Thymus (tissue), 11 donors: Measurements from ENCODE around the gene PAFAH1B1. TPM values are rescaled to one million over a fixed set of nuclear protein-coding genes. Genes with fewer than 3 reads are reported as not detected.

Experiments
- DNase-seq, 9 donors: peaks; one replicate each; pipeline ENCODE4 v3.0.0-alpha.2; 2013; ENCODE audit warnings: low spot score in 9 of 9, low read depth in 6 of 9, missing footprints in 1 of 9
- H3K27ac ChIP-seq, 2 donors: one replicate each; pipeline ENCODE4 v1.5.1; 2013; ENCODE audit warnings: control low read depth in 1 of 2, low read depth in 1 of 2, low read length in 1 of 2, mild to moderate bottlenecking in 1 of 2, moderate library complexity in 1 of 2
- H3K27me3 ChIP-seq, 2 donors: one replicate each; pipeline ENCODE4 v1.5.1; 2013; ENCODE audit warnings: low read length in 1 of 2; ENCODE audit not compliant: control insufficient read depth in 2 of 2, insufficient read depth in 1 of 2
- H3K36me3 ChIP-seq, 2 donors: one replicate each; pipeline ENCODE4 v1.5.1; 2013; ENCODE audit warnings: low read length in 1 of 2, mild to moderate bottlenecking in 1 of 2, moderate library complexity in 1 of 2; ENCODE audit not compliant: control insufficient read depth in 2 of 2, insufficient read depth in 2 of 2
- H3K4me1 ChIP-seq, 2 donors: one replicate each; pipeline ENCODE4 v1.5.1; 2013; ENCODE audit warnings: low read length in 2 of 2; ENCODE audit not compliant: control insufficient read depth in 2 of 2, insufficient read depth in 2 of 2
- H3K4me3 ChIP-seq, 2 donors: one replicate each; pipeline ENCODE4 v1.5.1; 2013; ENCODE audit warnings: low read length in 2 of 2, control low read depth in 1 of 2, mild to moderate bottlenecking in 1 of 2
- H3K9me3 ChIP-seq, 2 donors: one replicate each; pipeline ENCODE4 v1.5.1; 2013; ENCODE audit warnings: low read length in 1 of 2, mild to moderate bottlenecking in 1 of 2; ENCODE audit not compliant: control insufficient read depth in 2 of 2, insufficient read depth in 1 of 2
- WGBS: extraction: QIAGEN DNeasy Blood & Tissue Kit; methylation state at CpG from one replicate; pipeline ENCODE4 v1.1.7; 2013; 5-methylcytosine and 5-hydroxymethylcytosine counted together
- polyA plus RNA-seq: library from polyadenylated mRNA; stranded (reverse); fragments of 200-250 nt; gene quantifications from one replicate; pipeline ENCODE4 v1.2.3, GENCODE V29; 2013
- total RNA-seq: library from RNA; stranded (reverse); fragments of 120-200 nt; gene quantifications from one replicate; pipeline ENCODE4 v1.2.4, GENCODE V29; 2013
- donor health status: healthy.

Gene PAFAH1B1
- total and polyA plus RNA-seq, 2 donors = 52.1 to 52.2 TPM

DNA sequence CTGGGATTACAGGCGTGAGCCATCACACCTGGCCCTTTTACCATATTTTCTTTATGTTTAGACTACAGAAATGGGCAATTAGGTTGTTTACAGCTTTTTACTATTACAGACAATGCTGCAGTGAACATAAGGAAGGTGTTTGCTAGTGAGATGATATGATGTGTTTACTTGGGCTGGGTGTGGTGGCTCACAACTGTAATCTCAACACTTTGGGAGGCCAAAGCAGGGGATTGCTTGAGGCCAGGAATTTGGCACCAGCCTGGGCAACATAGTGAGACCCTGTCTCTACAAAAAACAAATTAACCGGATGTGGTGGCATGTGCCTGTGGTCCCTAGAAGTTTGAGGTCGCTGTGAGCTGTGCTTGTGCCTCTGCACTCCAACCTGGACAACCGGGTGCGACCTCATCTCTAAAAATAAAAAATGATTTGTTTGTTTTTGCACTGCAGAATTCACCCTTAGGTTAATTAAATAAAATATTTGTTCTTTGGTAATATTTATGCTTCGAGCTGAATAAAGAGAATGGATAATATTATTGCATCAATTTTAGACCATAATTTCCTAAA is 15.0 kb downstream of the PAFAH1B1 start:
- H3K4me1 ChIP-seq = no peaks in the 10 kb centered on the region
- H3K36me3 ChIP-seq = peaks cover 6 to 21% of the 10 kb centered on the region in 2 donors
- WGBS = 91% methylated on average over 6 of the region's 6 CpGs
- H3K27me3 ChIP-seq = no peaks in the 10 kb centered on the region
- H3K4me3 ChIP-seq = no peak overlapping the region
- DNase-seq = no peak
- no peaks in the 10 kb centered on the region for H3K9me3 ChIP-seq
- no peak overlapping the region for H3K27ac ChIP-seq

GRCh38 chr17:2609091-2609490 is 15.6 kb downstream of the PAFAH1B1 start:
- DNase-seq = no peak
- H3K4me3 ChIP-seq = no peak overlapping the region
- H3K36me3 ChIP-seq = peaks cover 6 to 22% of the 10 kb centered on the region in 2 donors
- no peak overlapping the region for H3K27ac ChIP-seq
- no peaks in the 10 kb centered on the region for H3K27me3 ChIP-seq
- WGBS = 98% methylated on average over 7 of the region's 7 CpGs
- H3K4me1 ChIP-seq = no peaks in the 10 kb centered on the region
- H3K9me3 ChIP-seq = no peaks in the 10 kb centered on the region

GRCh38 chr17:2610195-2611175 is 17.0 kb downstream of the PAFAH1B1 start:
- Histone ChIP-seq H3K4me1 (no peaks in the 10 kb centered on the region), H3K27me3 (no peaks in the 10 kb centered on the region), H3K27ac (no peak overlapping the region), H3K4me3 (no peak overlapping the region), H3K9me3 (no peaks in the 10 kb centered on the region), H3K36me3 (peaks cover 0 to 15% of the 10 kb centered on the region in 2 donors)
- 95% methylated on average over 3 of the region's 3 CpGs for WGBS
- DNase-seq = no peak

- WGBS = 95% methylated on average over 7 of the region's 7 CpGs
- H3K4me1 ChIP-seq = no peaks in the 10 kb centered on the region
Measured at GRCh38 chr17:2611627-2612026, 18.2 kb downstream of the PAFAH1B1 start.

GRCh38 chr17:2612630-2613029 is 19.2 kb downstream of the PAFAH1B1 start:
- WGBS = 98% methylated on average over 7 of the region's 7 CpGs
- H3K27me3 ChIP-seq = no peaks in the 10 kb centered on the region
- no peaks in the 10 kb centered on the region for H3K4me1 ChIP-seq

More at GRCh38 chr17:2611627-2612026, 18.2 kb downstream of the PAFAH1B1 start:
- no peak overlapping the region for H3K27ac ChIP-seq
- H3K27me3 ChIP-seq = no peaks in the 10 kb centered on the region
- no peak for DNase-seq
- no peak overlapping the region for H3K4me3 ChIP-seq
- H3K9me3 ChIP-seq = no peaks in the 10 kb centered on the region
- H3K36me3 ChIP-seq = peaks cover 0 to 15% of the 10 kb centered on the region in 2 donors

GRCh38 chr17:2613089-2613808 is 19.8 kb downstream of the PAFAH1B1 start:
- Histone ChIP-seq H3K4me1 (no peaks in the 10 kb centered on the region), H3K4me3 (no peak overlapping the region), H3K27ac (no peak overlapping the region), H3K36me3 (peaks cover 0 to 17% of the 10 kb centered on the region in 2 donors), H3K9me3 (no peaks in the 10 kb centered on the region), H3K27me3 (no peaks in the 10 kb centered on the region)
- no peak for DNase-seq
- WGBS = 96% methylated on average over 17 of the region's 17 CpGs

More at GRCh38 chr17:2612630-2613029, 19.2 kb downstream of the PAFAH1B1 start:
- peaks cover 0 to 18% of the 10 kb centered on the region in 2 donors for H3K36me3 ChIP-seq
- no peaks in the 10 kb centered on the region for H3K9me3 ChIP-seq
- no peak overlapping the region for H3K4me3 ChIP-seq
- no peak overlapping the region for H3K27ac ChIP-seq
- DNase-seq = no peak

DNA sequence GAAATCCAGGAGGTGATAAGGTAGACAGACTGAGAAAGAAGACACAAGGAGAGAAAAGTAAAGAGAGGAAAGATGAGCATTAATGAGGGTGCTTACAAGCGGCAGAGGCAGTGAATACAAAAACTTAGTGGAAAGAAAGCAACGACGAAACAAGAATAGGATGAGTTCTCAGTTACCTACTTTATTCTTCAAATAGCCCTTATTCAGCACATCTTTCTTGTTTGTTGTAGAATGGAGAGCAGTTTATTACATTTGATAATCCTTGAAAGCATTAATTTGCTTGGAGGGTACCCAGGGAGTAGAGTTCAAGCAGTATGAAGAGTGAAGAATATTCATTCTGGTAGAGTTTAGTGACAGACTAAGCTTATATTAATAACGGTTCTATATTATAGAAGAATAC is 22.4 kb downstream of the PAFAH1B1 start:
- no peak overlapping the region for H3K4me3 ChIP-seq
- H3K36me3 ChIP-seq = peaks cover 0 to 13% of the 10 kb centered on the region in 2 donors
- no peaks in the 10 kb centered on the region for H3K9me3 ChIP-seq
- DNase-seq = no peak
- H3K27ac ChIP-seq = no peak overlapping the region
- no peaks in the 10 kb centered on the region for H3K27me3 ChIP-seq
- no peaks in the 10 kb centered on the region for H3K4me1 ChIP-seq
- WGBS = 96% methylated on average over 4 of the region's 4 CpGs

DNA sequence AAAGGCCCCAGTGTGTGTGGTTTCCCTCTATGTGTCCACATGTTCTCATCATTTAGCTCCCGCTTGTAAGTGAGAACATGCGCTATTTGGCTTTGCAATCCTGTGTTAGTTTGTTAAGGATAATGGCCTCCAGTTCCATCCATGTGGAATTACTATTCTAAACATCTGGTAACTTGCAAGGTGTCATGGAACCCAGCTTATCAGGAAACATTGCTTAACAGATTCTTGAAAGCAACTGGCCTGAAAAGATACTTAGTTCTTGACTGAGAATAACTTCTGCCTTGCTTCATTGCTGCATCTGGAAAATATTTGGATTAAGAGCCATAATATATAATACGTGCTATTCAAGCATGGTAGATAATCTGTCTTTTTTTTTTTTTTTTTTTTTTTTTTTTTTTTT is 27.8 kb downstream of the PAFAH1B1 start:
- Histone ChIP-seq H3K27me3 (no peaks in the 10 kb centered on the region), H3K4me1 (no peaks in the 10 kb centered on the region), H3K9me3 (peaks cover 0 to 7% of the 10 kb centered on the region in 2 donors), H3K27ac (no peak overlapping the region), H3K36me3 (peaks cover 12 to 16% of the 10 kb centered on the region in 2 donors), H3K4me3 (no peak overlapping the region)
- no peak for DNase-seq
- 97% methylated on average over 3 of the region's 3 CpGs for WGBS
